HG02798 (cell line): ENCODE measurements around the gene PORCN.
A peak's percentile ranks its signal among the peaks of the same experiment; 100 is the strongest.

Experiments used
- ATAC-seq: cut with Tn5 transposase; IDR thresholded peaks from one replicate; pipeline ENCODE4 v1.9.1; 2021; ENCODE audit warnings: mild to moderate bottlenecking; ENCODE audit not compliant: unreplicated experiment, poor library complexity

PORCN gene

DNA sequence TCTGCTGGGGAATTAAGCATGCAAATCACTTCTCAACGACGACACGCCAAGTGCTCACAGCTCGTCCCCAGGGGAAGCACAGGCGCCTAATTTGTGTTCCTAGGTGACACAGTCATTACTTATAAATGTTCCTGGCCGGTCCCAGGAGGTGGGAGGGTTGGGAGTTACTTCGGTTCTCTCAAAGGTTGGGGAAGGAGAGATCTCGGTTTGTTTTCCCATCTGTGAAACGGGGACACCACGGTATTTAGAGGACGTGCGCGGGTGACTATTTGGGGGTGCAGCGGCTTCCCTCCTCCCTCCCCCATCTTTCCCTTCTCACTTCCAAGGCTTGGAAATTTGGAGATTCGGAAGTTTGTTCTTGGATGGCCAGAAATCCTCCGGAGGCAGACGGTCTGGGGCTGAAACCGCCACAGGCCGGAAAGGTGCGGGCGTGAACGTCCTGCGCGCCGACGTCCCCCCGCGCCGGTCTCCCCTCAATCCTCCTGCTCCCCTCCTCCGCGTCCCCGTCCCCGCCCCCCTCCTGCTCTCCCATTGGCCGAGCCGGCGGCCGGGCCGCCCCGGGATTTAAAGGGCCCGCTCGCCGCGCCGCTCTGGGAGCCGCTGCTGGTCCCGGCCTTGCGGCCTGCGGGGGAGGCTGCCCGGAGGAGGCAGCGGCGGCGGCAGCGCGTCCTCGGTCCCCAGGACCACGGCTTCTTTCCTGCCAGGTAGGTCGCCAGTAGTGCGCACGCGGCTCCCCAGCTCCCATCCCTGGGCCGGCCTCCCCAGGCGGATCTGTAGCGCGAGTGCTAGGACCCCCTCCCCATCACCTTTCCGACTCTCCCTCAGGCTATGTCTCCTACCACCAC, at the start of gene PORCN:
PORCN (plus strand) TSS at position 593 of the 845 bp plus-strand sequence. CDS start 829 bp downstream, outside the sequence.
- ATAC-seq: peak; percentile 87

DNA sequence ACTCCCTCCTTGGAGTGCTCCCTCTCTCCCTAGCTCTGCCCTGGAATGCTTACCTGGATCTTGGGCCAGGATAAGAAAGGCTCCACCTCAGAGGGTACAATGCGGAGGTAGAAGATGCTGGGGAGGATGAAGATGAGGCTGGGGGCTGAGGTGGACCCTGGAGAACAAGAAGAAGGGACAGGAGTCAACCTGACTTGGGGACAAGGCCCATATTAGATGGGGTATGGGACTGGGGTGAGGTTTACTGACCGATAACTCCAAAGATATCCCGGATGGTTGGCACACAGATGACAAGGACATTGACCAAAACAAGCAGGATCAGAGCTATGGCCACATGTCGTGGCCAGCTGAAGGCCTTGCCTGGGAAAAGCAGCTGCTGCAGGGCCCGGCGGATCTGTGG, 49.3 kb upstream of the PORCN start:
- no peak for ATAC-seq

DNA sequence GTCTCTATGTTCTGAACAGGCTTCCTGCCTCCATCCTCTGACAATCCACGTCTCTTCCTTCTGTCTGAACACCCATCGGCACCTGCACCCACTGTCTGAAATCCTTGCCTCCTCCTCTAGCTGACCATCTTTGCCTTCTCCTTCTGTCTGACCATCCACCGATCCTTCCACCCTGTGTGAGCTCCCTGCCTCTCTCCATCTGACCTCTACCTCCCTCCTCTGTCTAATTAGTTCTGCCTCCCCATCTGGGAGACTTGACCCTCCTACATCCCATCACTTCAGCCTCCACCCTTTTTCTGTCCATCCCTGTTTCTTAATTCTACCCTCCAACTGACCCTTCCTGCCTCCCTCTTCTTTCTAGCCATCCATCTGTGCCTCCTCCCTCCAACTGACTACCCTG, 48.8 kb upstream of the PORCN start:
- ATAC-seq: no peak

DNA sequence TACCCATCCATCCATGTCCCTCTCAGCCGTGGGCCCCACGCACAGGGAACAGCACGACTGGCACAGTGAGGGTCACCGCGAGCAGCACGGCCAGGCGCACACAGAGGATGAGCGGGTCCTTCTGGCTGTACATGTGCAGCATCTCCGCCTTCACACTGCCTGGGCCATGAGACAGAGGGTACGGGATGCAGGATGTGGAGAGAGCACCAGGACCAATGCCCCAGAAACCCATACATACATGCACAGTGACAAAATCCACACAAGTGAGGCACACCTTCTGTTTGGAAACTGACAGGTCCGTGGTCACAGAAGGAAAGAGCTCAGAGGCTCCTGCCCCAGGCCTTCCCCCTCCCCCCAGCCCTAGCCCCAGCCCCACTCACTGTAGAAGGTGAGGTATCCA, 48.2 kb upstream of the PORCN start:
- no peak for ATAC-seq

DNA sequence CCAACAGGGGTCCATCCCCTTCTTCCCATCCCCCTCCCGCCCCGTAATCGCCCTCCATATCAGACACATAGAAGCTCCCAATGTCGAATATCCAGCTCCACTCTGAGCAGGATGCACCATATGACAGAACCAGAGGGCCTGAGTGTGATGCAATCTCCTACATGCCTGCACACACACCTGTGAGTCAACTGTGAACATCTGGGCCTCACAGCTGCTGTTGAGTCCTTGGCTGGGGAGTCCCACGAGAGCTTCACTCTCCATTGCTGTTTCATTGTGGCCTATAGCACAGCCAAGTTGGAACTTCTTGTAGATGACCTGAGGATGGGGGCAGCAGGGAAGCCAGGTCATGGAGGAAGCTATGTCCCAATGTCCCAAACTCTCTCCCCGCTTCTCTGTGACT, 47.0 kb upstream of the PORCN start:
- no peak for ATAC-seq

DNA sequence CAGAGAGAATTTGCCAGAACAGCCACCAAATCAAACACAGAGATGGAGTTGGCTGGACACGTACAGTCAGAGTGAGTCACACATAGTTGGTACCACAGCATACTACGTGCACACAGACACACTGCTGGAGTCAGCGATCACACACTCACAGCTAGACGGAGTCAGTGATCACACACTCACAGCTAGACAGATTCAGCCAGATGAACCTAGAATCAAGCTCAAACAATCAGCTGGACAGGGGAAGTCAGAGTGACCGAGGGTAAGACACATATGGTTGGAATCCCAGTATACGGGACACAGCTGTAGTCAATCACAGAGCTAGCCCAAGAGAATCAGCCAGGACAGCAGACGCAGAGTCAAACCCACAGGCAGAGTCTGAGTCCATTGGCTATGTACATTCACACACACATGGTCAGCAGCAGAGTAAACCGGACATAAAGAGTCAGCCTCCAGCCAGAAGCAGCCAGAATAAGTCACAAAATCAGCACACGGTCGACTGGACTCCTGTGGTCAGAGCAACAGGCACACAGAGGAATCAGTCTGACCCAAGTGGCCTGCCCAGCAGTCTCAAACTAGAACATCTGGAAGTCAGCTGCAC, 43.4 kb upstream of the PORCN start:
- no peak for ATAC-seq

DNA sequence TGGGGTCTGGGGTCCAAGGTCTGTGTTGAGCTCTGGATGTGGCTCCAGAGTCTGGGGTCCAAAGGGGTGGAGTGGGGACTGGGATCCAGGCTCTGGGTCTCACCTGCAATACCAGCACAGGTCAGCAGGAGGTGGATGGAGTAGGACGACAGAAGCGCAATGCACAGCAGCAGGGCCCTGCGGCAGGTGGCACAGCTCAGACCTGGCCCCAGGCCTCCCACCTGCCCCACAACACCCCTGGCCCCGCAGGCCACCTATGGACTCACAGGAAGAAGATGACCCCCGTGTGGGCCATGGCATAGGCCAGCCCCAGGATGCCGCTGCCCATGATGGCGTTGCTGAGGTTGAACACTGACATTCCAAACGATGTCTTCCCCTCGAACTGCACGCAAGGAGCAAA, 42.1 kb upstream of the PORCN start:
- no peak for ATAC-seq

DNA sequence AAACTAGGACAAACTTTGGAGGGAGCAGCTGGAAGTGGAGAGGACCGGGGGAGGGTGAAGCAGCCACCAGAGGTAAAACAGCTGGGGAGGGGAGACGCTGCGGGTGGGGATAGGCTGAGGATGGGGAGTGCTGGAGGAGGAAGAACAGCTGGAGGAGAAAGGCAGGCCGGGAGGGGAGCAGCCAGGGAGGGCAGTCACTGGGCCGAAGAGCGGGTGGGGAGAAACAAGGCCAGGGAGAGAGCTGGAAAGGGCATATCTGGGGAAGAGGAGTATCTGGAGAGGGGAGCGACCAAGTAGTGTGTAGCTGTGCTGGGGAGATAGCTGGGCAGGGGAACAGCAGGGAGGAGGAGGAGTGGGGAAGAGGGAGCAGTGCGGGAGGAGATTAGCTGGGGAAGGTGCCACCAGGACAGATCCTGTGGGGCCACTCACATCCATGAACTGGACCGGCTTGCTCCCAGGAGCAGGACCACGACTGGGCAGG, 41.5 kb upstream of the PORCN start:
- no peak for ATAC-seq

DNA sequence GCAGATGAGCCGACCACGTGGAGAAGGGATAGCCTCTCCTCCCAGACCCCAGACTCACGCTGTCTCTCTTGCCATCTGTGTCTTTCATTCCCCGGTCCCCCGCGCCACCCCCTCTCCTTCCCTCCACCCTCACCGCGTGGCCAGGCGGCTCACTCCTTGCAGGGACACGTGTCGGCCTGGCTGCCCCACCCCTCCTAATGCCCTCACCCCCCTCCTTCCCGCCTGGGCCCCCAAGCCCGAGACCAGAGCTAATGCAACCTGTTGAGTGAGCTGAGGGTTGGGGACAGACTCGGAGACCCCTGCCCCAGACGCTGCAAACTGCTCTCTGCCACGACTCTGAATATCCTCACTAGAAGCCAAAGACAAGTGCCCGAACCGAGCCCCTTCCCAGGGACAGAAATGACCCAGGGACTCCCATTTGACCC, 40.5 kb upstream of the PORCN start:
- ATAC-seq: no peak

DNA sequence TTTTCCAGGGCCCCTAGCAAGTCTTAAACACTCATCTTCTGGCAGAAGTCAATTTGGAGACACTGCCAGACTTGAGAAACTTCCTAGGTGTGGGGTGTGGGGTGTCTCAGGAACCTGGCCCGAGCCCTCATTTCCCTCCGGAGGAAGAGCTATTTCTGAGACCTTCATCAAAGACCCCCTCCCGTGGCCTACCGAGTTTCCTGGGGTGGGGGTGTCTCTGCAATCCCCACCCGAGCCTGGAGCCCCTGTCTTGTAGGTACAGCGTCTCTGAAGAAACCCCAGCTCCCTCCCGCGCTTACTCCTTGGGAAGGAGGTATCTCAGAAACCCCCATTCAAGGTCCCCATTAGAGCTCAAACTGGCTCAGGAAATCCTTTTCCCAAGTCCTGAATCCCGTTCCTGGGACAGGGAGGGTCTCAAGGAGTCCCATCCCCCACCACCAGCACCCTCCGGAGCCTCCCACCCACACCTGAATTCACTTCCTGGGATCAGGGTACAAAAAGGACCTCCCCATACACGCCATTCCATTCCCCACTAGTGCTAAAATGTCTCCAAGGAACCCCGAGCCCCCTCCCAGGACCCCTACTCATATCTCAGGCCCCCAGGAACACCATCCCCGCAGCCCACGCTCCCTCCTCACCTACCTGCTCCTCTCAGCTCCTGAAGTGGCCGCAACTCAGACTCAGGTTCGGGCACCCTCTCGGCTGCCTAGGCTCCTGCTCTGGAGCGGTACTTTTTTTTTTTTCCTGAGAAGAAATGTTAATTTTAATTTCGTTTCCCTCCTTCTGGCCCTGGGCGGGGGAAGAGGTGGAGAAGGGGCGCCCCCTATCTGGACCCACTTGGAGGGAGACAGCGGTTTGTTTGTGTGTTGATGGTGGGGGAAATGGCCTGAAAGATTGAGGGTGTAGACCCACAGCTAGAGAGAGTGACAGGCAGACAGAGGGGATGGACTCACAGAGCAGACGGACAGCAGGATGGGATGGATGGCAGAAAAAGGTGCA, 39.8 kb upstream of the PORCN start:
- peak; percentile 52 for ATAC-seq

DNA sequence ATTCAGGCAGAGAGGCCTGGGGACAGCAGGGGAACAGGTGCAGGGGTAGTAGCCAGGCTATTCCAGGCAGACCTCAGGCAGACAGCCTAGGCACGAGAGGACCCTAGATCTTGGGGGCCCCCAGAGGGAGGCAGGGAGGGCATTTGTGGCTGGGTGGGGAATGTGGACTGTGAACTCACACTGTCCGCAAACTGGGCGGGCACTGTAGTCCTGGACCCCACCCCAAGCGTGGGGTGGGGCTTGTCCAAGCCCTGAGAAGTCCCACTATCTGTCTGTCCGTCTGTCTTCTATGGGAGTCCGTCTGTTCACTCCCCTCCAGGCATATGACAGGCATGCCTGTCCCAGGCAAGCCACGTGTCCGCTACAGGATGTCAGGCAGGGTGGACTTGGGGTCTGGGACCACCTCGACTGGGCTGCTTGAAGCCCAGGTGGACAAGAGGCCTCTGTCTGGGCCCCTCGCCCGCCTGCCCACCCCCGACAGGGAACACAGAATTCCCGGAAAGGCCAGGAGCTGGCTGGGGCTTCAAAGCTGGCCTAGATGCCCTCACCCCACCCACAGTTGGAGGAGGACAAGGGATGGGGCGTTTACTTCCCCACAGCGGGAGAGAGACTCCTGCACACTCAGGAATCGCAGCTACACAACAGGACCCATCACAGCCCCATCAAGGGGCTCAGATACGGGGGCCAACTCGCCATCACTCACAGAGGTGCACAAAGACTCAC, 38.5 kb upstream of the PORCN start, which contains the start of gene SLC38A5:
SLC38A5 (minus strand) TSS at position 151 of the 723 bp plus-strand sequence. CDS start 2,336 bp downstream, outside the sequence.
- no peak for ATAC-seq

DNA sequence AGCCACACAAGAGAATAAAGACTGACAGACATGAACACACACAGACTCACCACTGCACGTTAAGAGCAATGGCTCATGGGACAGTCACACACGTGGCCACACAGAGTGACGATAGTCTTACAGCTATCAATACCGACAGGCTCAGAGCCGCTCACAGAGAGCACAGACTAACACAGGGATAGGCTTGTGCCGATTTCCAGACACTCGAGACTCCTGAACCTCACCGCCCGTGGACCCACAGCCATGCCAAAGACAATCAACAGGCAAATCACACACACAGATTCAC, 38.0 kb upstream of the PORCN start:
- ATAC-seq: no peak

DNA sequence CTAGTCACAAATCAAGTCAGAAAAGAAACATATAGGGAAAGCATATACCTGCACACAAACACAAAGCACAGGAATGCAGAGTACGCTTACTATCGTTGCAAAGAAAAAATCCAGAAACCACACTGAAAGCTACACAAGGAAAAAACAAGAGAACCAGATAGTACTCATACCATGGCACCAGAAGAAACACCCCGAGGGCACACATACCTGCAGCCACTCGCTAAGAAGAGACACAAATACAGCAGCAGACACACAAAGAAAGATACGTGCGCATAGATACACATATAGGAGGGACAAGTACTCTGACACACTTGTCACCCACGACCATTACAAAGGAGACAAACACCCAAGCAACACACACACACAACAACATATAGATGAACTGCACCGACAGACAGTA, 37.3 kb upstream of the PORCN start:
- ATAC-seq: no peak

DNA sequence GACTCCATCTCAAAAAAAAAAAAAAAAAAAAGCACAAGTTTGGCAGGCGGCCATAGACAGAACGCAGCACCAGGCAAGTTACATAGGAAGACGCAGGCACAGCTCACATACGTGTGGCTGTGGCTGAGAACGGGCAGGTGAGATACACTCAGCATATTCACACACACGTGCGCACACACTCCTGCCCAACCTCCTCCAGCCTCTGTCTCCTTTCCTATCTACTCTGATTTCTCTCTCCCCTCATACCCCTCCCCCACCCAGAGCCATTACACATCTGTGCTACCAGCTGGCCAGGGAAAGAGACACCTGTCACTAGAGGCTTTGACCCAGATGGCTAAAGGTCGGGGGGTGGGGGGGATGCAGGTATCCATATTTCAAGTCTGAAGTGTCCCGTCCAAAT, 36.6 kb upstream of the PORCN start:
- no peak for ATAC-seq

DNA sequence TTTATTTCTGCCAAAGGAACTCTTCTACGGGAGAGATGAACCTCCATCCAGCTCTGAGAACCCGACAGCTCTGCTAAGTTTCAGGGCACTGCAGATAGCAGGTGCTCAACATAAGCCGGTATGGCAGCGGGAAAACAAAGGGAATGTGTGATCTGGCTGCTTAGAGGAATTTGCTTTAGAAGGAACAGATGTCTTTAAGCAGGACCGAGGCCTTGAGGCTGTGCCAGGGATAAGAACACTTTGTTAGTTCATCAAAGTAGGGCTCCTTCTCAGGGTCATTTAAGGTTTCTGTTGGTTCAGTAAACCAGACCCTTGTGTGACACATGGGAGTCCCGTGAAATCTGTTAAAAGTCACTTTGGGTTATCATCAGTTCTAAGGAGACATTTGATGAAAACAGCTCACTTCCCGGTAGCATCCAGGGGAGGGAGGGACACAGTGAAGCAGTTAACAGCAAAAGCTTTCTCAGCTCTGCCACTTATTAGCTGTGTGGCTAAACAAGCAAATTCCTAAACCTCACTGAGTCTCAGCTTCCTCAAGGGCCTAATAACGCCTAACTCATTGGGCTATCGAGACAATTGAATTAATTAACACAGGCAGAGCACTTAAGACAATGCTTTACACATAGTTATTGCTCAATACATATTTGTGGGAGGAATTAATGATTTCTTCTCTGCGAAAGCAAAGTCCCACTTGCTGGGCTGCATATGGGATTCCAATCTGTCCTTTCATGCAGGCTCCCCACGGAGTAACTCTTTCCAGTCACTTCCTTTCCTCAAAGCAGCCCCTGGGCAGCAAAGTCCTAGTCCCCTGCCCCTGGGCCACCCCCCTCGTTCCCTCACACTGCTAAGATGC, 35.7 kb upstream of the PORCN start:
- ATAC-seq: no peak

DNA sequence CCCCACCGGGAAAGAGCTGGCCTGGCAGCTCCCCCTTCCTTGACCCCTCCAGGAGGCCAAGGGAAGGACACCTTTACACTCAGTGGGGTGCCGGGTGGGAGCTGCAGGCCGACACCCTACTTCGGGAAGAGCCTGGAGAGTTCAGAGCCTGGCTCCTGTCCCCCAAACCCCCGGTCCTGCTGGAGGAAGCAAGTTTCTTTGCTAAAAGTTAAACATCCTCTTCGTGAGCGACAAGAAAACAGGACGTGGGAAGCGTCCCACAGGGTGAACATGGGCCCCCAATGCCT, 35.1 kb upstream of the PORCN start:
- no peak for ATAC-seq

DNA sequence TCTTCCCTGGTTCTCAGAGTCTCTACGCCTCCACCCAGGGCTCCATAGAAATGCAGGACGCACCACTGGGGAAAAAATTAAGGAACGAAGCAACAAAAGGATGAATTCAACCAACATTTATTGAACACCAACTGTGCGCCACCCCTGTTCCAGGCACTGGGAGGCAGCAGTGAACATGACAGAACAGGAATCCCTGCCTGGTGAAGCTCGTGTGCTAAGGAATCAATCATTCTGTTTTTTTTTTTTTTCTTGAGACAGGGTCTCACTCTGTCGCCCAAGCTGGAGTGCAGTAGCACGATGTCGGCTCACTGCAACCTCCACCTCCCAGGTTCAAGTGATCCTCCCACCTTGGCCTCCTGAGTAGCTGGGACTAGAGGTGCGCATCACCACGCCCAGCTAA, 34.7 kb upstream of the PORCN start:
- no peak for ATAC-seq

DNA sequence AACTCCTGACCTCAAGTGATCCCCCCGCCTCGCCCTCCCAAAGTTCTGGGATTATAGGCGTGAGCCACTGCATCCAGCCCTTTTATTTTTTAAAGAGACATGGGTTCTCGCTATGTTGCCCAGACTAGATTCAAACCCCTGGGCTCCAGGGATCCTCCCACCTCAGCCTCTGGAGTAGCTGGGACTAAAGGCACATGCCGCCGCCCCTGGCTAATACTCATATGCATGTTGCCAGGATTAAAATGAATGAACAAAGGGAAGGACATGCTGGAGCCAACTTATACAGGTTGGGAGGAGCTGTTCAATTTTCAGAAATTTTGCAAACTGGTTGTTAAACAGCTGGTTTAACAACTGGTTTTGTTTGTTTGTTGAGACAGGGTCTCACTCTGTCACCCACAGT, 34.2 kb upstream of the PORCN start:
- ATAC-seq: no peak

DNA sequence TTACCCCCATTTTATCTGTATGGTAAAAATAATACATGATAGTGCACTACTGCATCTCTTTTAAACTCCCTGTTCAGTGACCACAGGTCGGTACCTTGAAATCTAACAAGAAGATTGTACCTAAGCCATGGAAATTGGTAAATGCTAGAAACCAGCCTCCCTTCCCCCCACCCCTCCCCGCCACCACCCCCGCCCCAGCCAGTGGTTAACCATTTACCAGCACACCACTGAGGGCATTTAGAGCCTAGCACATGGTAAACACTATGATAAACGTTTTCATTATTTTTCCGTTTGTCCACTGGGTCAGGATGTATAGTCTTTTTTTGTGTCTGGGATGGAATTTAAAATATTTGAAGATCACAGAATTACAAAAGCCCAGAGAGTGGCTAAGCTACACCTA, 33.5 kb upstream of the PORCN start:
- no peak for ATAC-seq
